ENCODE measurements around the gene HP1BP3. TPM values are rescaled to one million over a fixed set of nuclear protein-coding genes. Genes with fewer than 3 reads are reported as not detected.
A peak's percentile ranks its signal among the peaks of the same experiment; 100 is the strongest.
"Not testable (repeated sequence)": the region's sequence is repeated elsewhere in the genome, so short reads cannot be mapped to it uniquely, and the experiment has no call there.

Gene HP1BP3
- total RNA-seq, 4 donors from 2014 or later: 73.9 to 121 (median 108) TPM

- TF ChIP-seq CTCF (IDR thresholded peaks at IDR 0.05 in 4 of 5, conservative IDR thresholded peaks at IDR 0.05 in 1 of 5) (no peak), POLR2A (IDR thresholded peaks at IDR 0.05) (no peak)
- DNase-seq (no peak), ATAC-seq (no peak)
- Histone ChIP-seq H3K27ac (no peak overlapping the region), H3K4me3 (no peak overlapping the region), H3K36me3 (no peaks in the 10 kb centered on the region), H3K9me3 (no peaks in the 10 kb centered on the region), H3K4me1 (no peaks in the 10 kb centered on the region), H3K27me3 (peaks cover 10 to 11% (median 11%) of the 10 kb centered on the region in 3 donors)
- intact Hi-C loops (cut with DNase I; ENCODE audit: low total_unique reads): no loop called here
- in situ Hi-C loops (cut with MboI; ENCODE audit: low sequenced_read_pairs in 4 of 4): loop anchor here in 1 of 4 donors (25.0 kb wide), 1 partner anchor 641 kb away; no protein-coding TSS in a partner anchor
These were observed 65.7 kb downstream of the HP1BP3 start for GRCh38 chr1:20721117-20722061.

GRCh38 chr1:20720631-20721091, 66.4 kb downstream of the HP1BP3 start:
- Histone ChIP-seq H3K9me3 (no peaks in the 10 kb centered on the region), H3K27me3 (peaks cover 10 to 18% (median 14%) of the 10 kb centered on the region in 3 donors), H3K4me3 (no peak overlapping the region), H3K27ac (no peak overlapping the region), H3K36me3 (no peaks in the 10 kb centered on the region), H3K4me1 (no peaks in the 10 kb centered on the region)
- ATAC-seq (no peak), DNase-seq (no peak)
- TF ChIP-seq CTCF (IDR thresholded peaks at IDR 0.05 in 4 of 5, conservative IDR thresholded peaks at IDR 0.05 in 1 of 5): no peak
- TF ChIP-seq POLR2A (IDR thresholded peaks at IDR 0.05): no peak
- in situ Hi-C loops (cut with MboI; ENCODE audit: low sequenced_read_pairs in 4 of 4): loop anchor here in 1 of 4 donors (25.0 kb wide), 1 partner anchor 642 kb away; no protein-coding TSS in a partner anchor
- intact Hi-C loops (cut with DNase I; ENCODE audit: low total_unique reads): no loop called here

- no peak for DNase-seq
- TF ChIP-seq POLR2A (IDR thresholded peaks at IDR 0.05) (no peak), CTCF (IDR thresholded peaks at IDR 0.05 in 4 of 5, conservative IDR thresholded peaks at IDR 0.05 in 1 of 5) (no peak)
- peaks cover 10 to 23% (median 14%) of the 10 kb centered on the region in 3 donors for H3K27me3 ChIP-seq
- no peak overlapping the region for H3K27ac ChIP-seq
- no peaks in the 10 kb centered on the region for H3K36me3 ChIP-seq
- in situ Hi-C loops (cut with MboI; ENCODE audit: low sequenced_read_pairs in 4 of 4): loop anchor here in 1 of 4 donors (25.0 kb wide), 1 partner anchor 642 kb away; no protein-coding TSS in a partner anchor
- no peaks in the 10 kb centered on the region for H3K9me3 ChIP-seq
- intact Hi-C loops (cut with DNase I; ENCODE audit: low total_unique reads): no loop called here
- H3K4me1 ChIP-seq: no peaks in the 10 kb centered on the region
- no peak for ATAC-seq
- no peak overlapping the region for H3K4me3 ChIP-seq
These were observed 67.1 kb downstream of the HP1BP3 start for GRCh38 chr1:20719871-20720620.

- in situ Hi-C loops (cut with MboI; ENCODE audit: low sequenced_read_pairs in 4 of 4): loop anchor here in 1 of 4 donors (25.0 kb wide), 1 partner anchor 643 kb away; no protein-coding TSS in a partner anchor
- H3K9me3 ChIP-seq: no peaks in the 10 kb centered on the region
- intact Hi-C loops (cut with DNase I; ENCODE audit: low total_unique reads): no loop called here
- no peak overlapping the region for H3K4me3 ChIP-seq
- no peaks in the 10 kb centered on the region for H3K4me1 ChIP-seq
- no peak overlapping the region for H3K27ac ChIP-seq
- DNase-seq (no peak), ATAC-seq (no peak)
- TF ChIP-seq POLR2A (IDR thresholded peaks at IDR 0.05) (no peak), CTCF (IDR thresholded peaks at IDR 0.05 in 4 of 5, conservative IDR thresholded peaks at IDR 0.05 in 1 of 5) (no peak)
- H3K36me3 ChIP-seq: no peaks in the 10 kb centered on the region
- H3K27me3 ChIP-seq: peaks cover 10 to 23% (median 14%) of the 10 kb centered on the region in 3 donors
These were observed 67.8 kb downstream of the HP1BP3 start for GRCh38 chr1:20719261-20719660.

- H3K9me3 ChIP-seq; ATAC-seq; H3K27ac ChIP-seq; H3K36me3 ChIP-seq; intact Hi-C loops (cut with DNase I; ENCODE audit: low total_unique reads); DNase-seq; H3K4me1 ChIP-seq: not testable (repeated sequence)
- in situ Hi-C loops (cut with MboI; ENCODE audit: low sequenced_read_pairs in 4 of 4): loop anchor here in 1 of 4 donors (25.0 kb wide), 1 partner anchor 644 kb away; no protein-coding TSS in a partner anchor
- Histone ChIP-seq H3K27me3 (peaks cover 10 to 23% (median 14%) of the 10 kb centered on the region in 3 donors), H3K4me3 (peak overlapping the region; percentile 40 to 51 (median 46))
These were observed 68.7 kb downstream of the HP1BP3 start for GRCh38 chr1:20718343-20718882.

Measured in gastrocnemius medialis (tissue), 4 donors.